OCI-LY7 (cell line): ENCODE data around the gene SLC22A6. TPM values are rescaled to one million over a fixed set of nuclear protein-coding genes. Genes with fewer than 3 reads are reported as not detected.

Experiments used
- BruUV-seq: library from RNA; stranded (reverse); fragments of 400-500 nt; replicated peaks from 2 replicates; lab custom pipeline; 2021; lab: Mats Ljungman, UMichigan
- CTCF ChIA-PET: fragments of 300-600 bp; sonication (Branson Sonifier 250); formaldehyde crosslinking; loops from one replicate; lab custom pipeline; 2022; ENCODE audit warnings: antibody characterized with exemption; ENCODE audit not compliant: unreplicated experiment; lab: Charles Lee
- POLR2A ChIA-PET: fragments of 300-600 bp; sonication (Branson Sonifier 250); formaldehyde crosslinking; loops from one replicate; lab custom pipeline; 2022; ENCODE audit warnings: antibody characterized with exemption; lab: Charles Lee
- DNase-seq: peaks from one replicate; pipeline ENCODE4 v3.0.0-alpha.2; 2015; ENCODE audit warnings: low spot score
- H2AFZ ChIP-seq: fragments of 200-600 bp; sonication (generic), shearing (Covaris generic); 2 replicates; pipeline ENCODE4 v1.6.1; 2014; ENCODE audit warnings: mild to moderate bottlenecking, antibody characterized with exemption, low read length, moderate library complexity
- H3K27ac ChIP-seq: fragments of 200-600 bp; sonication (generic); 2 replicates; pipeline ENCODE4 v1.5.1; 2014; ENCODE audit warnings: mixed run types, low read depth, mild to moderate bottlenecking, moderate library complexity, low read length, inconsistent platforms; ENCODE audit not compliant: poor library complexity, severe bottlenecking
- H3K36me3 ChIP-seq: fragments of 200-600 bp; sonication (generic); 2 replicates; pipeline ENCODE4 v1.6.1; 2014; ENCODE audit warnings: mild to moderate bottlenecking, antibody characterized with exemption, low read length, moderate library complexity, mixed read lengths; ENCODE audit not compliant: insufficient read depth
- H3K4me1 ChIP-seq: fragments of 200-600 bp; sonication (generic); 2 replicates; pipeline ENCODE4 v1.5.1; 2014; ENCODE audit warnings: mild to moderate bottlenecking, low read length; ENCODE audit not compliant: insufficient read depth, poor library complexity, severe bottlenecking
- H3K4me2 ChIP-seq: fragments of 200-600 bp; sonication (generic); 2 replicates; pipeline ENCODE4 v1.6.1; 2014; ENCODE audit warnings: mild to moderate bottlenecking, low read length
- H3K4me3 ChIP-seq: fragments of 200-600 bp; sonication (generic); 2 replicates; pipeline ENCODE4 v1.5.1; 2014; ENCODE audit warnings: mild to moderate bottlenecking, low read depth, low read length; ENCODE audit not compliant: poor library complexity, severe bottlenecking
- H3K79me2 ChIP-seq: fragments of 200-600 bp; sonication (generic); 2 replicates; pipeline ENCODE4 v1.6.1; 2016; ENCODE audit warnings: low read depth, mild to moderate bottlenecking, low read length, moderate library complexity, mixed read lengths; ENCODE audit not compliant: insufficient read depth
- H3K9me2 ChIP-seq: fragments of 200-600 bp; sonication (generic); 2 replicates; pipeline ENCODE4 v1.6.1; 2016; ENCODE audit warnings: mild to moderate bottlenecking, low read length, mixed read lengths; ENCODE audit not compliant: insufficient read depth
- H3K9me3 ChIP-seq: fragments of 200-600 bp; sonication (generic); 2 replicates; pipeline ENCODE4 v1.6.1; 2014; ENCODE audit warnings: mild to moderate bottlenecking, mixed run types, low read length, mixed read lengths
- H4K20me1 ChIP-seq: fragments of 200-600 bp; sonication (generic); 2 replicates; pipeline ENCODE4 v1.6.1; 2014; ENCODE audit warnings: mild to moderate bottlenecking, antibody characterized with exemption, low read length, moderate library complexity, mixed read lengths; ENCODE audit not compliant: insufficient read depth
- EZH2phosphoT487 ChIP-seq: fragments of 200-600 bp; sonication (generic); IDR thresholded peaks from 2 replicates; pipeline ENCODE4 v1.6.1; 2018; ENCODE audit warnings: low read depth, borderline replicate concordance, mild to moderate bottlenecking, mixed run types, antibody characterized with exemption, low read length, moderate library complexity, mixed read lengths
- intact Hi-C: fragments of 100-400 bp; cut with micrococcal nuclease; formaldehyde crosslinking; loops from one replicate; pipeline ENCODE4 v1.10.0; 2022; ENCODE audit not compliant: unreplicated experiment
- total RNA-seq, 2 experiments: library from RNA; depleted of rRNA in 1 of 2; stranded (reverse); fragments of >200 nt in 1 of 2; shearing (Covaris generic) in 1 of 2; gene quantifications; 2 replicates each; pipeline ENCODE4 v1.2.3, GENCODE V29; 2014 to 2022
- TF ChIP-seq, protein P1 (sequence below): fragments of 200-600 bp; sonication (generic); conservative IDR thresholded peaks from 2 replicates; pipeline ENCODE4 v1.5.1; 2014; ENCODE audit warnings: mild to moderate bottlenecking, antibody characterized with exemption, low read length, moderate library complexity, mixed read lengths

Gene SLC22A6
- total RNA-seq, 2 experiments from 2014 or later = not detected

DNA sequence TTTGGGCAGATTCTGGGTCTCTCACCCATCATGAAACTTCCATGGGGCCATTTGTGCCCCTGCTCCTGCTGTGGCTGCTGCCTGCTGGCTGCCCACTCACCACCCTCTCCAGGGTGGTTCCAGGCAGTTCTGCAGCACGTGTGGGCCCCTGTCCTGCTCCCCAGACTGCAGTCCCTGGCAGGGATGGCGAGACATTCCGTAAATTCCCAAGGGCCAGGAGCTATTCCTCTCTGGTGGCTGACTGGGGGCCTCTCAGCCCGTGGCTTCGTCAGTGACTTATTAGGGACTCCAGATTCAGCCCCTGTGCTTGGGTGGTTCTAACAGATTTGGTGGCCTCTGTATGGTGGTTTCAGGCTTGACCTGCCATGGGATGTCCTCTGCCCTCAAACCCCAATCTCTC lies 34.7 kb upstream of the SLC22A6 start:
- no peaks in the 10 kb centered on the region for H3K4me1 ChIP-seq
- no peaks in the 10 kb centered on the region for H4K20me1 ChIP-seq
- no peaks in the 10 kb centered on the region for H3K79me2 ChIP-seq
- BruUV-seq = no TSS peak
- no peaks in the 10 kb centered on the region for H3K36me3 ChIP-seq
- H3K27ac ChIP-seq = no peak overlapping the region
- H2AFZ ChIP-seq = no peak overlapping the region
- ChIA-PET POLR2A (no interaction called here), CTCF (no interaction called here)
- H3K4me2 ChIP-seq = no peak overlapping the region
- no peaks in the 10 kb centered on the region for H3K9me2 ChIP-seq
- no peaks in the 10 kb centered on the region for H3K9me3 ChIP-seq
- intact Hi-C loops = no loop called here
- H3K4me3 ChIP-seq = no peak overlapping the region
- no peak for DNase-seq
- TF ChIP-seq, protein P1, sequence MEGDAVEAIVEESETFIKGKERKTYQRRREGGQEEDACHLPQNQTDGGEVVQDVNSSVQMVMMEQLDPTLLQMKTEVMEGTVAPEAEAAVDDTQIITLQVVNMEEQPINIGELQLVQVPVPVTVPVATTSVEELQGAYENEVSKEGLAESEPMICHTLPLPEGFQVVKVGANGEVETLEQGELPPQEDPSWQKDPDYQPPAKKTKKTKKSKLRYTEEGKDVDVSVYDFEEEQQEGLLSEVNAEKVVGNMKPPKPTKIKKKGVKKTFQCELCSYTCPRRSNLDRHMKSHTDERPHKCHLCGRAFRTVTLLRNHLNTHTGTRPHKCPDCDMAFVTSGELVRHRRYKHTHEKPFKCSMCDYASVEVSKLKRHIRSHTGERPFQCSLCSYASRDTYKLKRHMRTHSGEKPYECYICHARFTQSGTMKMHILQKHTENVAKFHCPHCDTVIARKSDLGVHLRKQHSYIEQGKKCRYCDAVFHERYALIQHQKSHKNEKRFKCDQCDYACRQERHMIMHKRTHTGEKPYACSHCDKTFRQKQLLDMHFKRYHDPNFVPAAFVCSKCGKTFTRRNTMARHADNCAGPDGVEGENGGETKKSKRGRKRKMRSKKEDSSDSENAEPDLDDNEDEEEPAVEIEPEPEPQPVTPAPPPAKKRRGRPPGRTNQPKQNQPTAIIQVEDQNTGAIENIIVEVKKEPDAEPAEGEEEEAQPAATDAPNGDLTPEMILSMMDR = no peak
- no peak for TF ChIP-seq EZH2phosphoT487

DNA sequence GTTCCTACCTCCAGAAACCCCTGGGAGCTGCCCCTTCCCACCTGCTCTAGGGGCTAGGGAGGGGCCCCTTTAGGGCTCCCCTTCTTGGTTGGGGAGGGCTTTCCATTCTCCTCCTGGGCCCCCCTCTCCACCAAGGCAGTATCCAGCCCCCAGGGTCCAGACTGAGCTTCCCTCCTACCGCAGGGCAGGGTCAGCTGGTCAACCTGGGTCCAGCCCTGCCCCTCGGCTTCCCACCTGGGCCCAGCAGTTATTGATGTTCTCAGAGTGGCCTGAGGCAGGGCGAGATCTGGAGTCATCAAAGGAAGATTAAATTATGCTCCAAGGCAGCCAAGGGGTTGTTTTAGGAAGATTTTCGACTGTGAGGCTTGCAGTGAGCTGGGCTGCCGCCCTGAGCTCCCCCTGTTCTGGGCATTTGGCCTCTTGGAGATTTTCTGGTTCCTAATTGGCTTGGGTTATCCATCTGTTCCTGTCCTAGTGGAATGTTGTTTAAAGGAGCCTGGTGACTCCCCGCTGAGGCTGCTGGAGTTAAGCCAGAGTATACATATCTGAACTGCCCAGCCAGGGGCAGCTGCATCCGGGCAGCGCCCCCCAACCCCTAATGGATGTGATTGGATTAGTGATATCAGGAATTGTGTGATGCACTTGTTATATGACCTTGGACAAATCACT lies 32.7 kb upstream of the SLC22A6 start:
- no TSS peak for BruUV-seq

More for the DNA sequence above, 32.7 kb upstream of the SLC22A6 start:
- Histone ChIP-seq H3K36me3 (no peaks in the 10 kb centered on the region), H3K4me1 (no peaks in the 10 kb centered on the region), H3K9me2 (no peaks in the 10 kb centered on the region), H3K27ac (no peak overlapping the region), H3K4me2 (no peak overlapping the region), H3K9me3 (no peaks in the 10 kb centered on the region), H2AFZ (no peak overlapping the region), H3K4me3 (no peak overlapping the region), H3K79me2 (no peaks in the 10 kb centered on the region), H4K20me1 (no peaks in the 10 kb centered on the region)
- ChIA-PET POLR2A (interaction anchor here (0.6 kb wide), 1 partner anchor 93 kb away, joined by 3 read pairs; no protein-coding TSS in a partner anchor), CTCF (no interaction called here)
- no peak for DNase-seq
- TF ChIP-seq, protein P1 = no peak
- no peak for TF ChIP-seq EZH2phosphoT487
- intact Hi-C loops = no loop called here
